ENCODE data around the gene APBA2.

APBA2 gene

DNA sequence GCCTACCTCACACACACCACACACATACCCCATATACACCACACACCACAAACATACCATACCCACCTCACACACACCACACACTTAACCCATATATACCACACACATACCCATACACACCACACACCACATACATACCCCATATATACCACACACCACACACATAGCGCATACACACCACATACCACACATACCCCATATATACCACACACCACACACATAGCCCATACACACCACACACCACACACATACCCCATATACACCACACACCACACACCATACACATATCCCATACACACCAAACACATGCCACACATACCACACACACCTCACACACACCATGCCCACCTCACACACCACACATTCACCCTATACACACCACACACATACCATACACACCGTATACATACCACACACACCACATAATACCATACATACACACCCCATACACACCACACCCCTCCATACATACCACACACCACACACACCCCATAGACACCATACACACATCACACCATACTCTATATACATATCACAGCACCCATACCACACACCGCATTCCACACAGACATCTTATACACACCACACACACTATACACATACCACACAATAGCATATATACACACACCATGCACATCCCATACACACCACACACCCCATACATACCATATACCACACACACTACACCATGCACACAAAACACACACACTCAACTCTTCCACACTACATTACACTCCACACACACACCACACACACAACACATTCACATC, 29.5 kb downstream of the APBA2 start:
- no peak overlapping the region for H3K4me3 ChIP-seq (ENCODE audit: low read depth, low read length)
- TF ChIP-seq, protein P1, sequence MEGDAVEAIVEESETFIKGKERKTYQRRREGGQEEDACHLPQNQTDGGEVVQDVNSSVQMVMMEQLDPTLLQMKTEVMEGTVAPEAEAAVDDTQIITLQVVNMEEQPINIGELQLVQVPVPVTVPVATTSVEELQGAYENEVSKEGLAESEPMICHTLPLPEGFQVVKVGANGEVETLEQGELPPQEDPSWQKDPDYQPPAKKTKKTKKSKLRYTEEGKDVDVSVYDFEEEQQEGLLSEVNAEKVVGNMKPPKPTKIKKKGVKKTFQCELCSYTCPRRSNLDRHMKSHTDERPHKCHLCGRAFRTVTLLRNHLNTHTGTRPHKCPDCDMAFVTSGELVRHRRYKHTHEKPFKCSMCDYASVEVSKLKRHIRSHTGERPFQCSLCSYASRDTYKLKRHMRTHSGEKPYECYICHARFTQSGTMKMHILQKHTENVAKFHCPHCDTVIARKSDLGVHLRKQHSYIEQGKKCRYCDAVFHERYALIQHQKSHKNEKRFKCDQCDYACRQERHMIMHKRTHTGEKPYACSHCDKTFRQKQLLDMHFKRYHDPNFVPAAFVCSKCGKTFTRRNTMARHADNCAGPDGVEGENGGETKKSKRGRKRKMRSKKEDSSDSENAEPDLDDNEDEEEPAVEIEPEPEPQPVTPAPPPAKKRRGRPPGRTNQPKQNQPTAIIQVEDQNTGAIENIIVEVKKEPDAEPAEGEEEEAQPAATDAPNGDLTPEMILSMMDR (IDR thresholded peaks at IDR 0.05; ENCODE audit: control insufficient read depth, extremely low read depth, insufficient read depth), result no peak
- no peak for DNase-seq (ENCODE audit: low read depth)

DNA sequence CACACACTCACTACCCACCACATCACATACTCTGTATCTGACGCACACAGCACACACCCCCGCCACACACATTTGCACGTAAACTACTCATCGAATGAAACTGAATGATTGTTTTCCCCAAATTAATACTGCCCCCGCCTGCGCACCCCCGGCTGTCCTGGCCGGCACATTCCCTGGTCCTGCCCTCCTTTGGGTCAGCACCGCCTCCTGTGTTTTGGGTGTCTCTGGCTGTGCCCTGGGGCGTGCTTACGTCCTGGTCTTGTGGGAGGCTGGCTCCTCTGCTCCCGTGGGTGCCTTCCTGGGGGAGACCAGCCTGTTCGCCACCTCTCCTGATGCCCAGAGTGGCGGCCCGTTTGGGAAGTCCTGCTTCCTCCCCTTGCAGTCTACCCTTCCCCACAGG, 30.2 kb downstream of the APBA2 start:
- no peak overlapping the region for H3K4me3 ChIP-seq (ENCODE audit: low read depth, low read length)
- TF ChIP-seq, protein P1 (IDR thresholded peaks at IDR 0.05; ENCODE audit: control insufficient read depth, extremely low read depth, insufficient read depth), result no peak
- no peak for DNase-seq (ENCODE audit: low read depth)

DNA sequence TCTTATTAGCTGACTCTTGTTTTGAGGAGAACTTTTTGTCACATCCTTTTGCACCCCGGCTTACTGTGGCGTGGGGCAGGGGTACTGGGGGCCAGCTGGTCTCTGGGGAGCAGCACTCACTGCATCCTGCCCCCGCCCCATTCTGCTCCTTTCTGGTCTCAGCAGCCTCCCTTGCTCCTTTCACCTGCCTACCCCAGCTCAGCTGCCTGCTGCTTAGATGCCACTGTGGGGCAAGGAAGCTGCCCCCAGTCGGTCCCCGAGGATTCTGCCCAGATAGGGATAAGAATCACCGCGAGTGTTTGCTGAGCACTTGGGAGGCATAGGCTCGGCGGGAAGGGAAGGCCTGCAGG, 32.0 kb downstream of the APBA2 start:
- DNase-seq (ENCODE audit: low read depth), result no peak

DNA sequence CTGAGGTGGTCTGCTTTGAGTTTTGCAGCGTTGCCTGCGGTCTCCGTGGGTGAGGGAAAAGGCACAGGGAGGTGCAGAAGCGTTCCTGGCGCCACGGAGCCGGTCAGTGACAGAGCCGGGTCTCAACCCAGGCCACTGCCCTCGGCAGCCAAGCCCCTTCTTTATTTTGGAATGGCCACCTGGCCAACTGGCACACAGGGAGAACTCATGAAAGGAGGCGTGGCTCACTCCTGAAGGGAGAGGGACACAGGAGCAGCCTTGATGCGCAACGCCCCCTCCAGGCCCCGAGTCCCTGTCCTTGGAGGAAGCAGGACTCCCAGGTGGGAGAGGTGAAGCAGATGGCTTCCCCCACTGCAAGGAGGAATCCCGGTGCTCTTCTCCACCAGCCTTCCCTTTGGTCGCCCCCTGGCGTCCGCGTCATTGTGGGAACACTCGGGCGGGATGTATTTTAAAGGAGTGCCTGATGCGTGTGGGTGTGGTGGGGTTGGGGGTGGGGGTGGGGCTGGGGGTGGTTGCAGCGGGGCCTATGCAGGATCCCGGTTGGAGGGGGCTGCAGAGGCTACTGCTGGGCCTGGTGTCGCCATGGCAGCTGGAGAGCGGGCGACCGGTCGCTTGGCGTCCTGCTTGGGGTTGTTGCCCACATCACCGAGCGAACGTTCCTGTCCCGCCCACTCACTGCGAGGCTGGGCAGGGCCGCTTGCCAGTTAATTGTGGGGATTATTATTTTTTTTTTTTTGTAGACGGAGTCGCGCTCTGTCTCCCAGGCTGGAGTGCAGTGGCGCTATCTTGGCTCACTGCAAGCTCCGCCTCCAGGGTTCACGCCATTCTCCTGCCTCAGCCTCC, 32.6 kb downstream of the APBA2 start:
- TF ChIP-seq, protein P1 (IDR thresholded peaks at IDR 0.05; ENCODE audit: control insufficient read depth, extremely low read depth, insufficient read depth), result no peak
- DNase-seq (ENCODE audit: low read depth), result no peak
- H3K4me3 ChIP-seq (ENCODE audit: low read depth, low read length), result no peak overlapping the region

More for the DNA sequence above, 32.0 kb downstream of the APBA2 start:
- TF ChIP-seq, protein P1 (IDR thresholded peaks at IDR 0.05; ENCODE audit: control insufficient read depth, extremely low read depth, insufficient read depth), result no peak
- no peak overlapping the region for H3K4me3 ChIP-seq (ENCODE audit: low read depth, low read length)

DNA sequence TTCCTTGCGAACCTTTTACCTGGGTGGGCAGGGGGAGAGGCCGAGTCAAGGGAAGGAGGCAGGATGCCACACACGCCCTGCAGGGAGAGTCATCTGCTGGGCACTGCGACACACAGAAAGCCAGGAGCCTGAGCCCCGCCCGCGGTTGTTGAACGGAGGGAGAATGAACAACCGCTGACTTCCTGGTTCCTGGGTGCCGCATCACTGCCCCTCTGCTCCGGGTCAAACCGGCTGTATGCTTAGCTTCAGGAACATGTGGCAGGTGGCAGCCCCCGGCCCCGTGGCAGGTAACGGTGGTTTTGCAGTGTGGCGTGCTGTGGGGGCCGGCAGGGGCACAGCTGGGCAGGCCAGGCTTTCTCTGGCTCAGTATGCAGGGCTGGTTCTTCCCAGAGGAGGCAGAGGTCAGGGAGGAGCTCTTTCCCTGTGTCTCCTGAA, 33.4 kb downstream of the APBA2 start:
- DNase-seq (ENCODE audit: low read depth), result no peak

DNA sequence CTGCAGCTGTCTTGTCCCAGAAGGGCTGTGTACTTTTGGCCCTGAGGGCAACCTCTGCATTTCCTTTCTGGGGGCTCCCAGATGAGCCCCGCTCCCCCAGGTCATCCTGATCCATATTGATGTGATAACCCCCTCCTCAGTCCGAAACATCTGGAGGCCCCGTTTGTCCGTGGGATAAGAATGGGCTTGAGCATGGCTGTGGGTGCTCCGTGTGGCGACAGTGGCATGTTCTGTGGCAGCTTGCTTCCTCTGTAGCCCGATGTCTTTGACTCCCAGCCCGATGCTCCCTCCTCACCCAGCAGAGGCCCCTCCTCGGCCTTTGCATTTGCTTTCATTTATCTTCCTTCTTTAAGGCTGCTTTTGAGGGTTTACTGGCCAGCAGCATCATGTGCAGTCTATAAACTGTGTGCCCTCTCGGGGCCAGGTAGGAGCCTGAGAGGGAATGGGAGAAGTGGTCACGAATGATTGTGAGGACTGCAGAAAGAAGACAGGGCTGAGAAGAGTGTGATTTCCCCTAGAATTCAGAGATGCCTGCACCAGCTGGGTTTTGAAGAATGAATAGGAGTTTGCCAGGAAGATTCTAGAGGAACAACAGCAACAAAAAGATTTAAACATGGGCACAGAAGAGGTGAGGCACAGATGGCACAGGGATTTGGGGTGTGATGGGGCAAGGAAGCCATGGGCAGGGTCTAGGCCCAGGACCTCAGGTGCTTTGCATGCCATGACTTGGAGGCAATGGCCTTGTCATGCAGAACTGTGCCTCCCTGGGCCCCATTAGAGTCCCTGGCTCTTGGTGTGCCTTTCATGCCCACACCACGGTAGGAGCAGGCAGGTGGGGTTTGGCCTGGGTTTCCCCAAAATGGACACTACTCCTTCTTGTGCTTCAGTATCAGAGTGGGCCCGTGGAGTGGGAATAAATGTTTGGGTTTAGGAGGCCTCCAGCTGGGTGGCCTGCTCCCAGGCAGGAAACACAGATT, 34.2 kb downstream of the APBA2 start:
- H3K4me3 ChIP-seq (ENCODE audit: low read depth, low read length), result no peak overlapping the region
- no peak for DNase-seq (ENCODE audit: low read depth)
- TF ChIP-seq, protein P1 (IDR thresholded peaks at IDR 0.05; ENCODE audit: control insufficient read depth, extremely low read depth, insufficient read depth), result no peak

More for the DNA sequence above, 33.4 kb downstream of the APBA2 start:
- TF ChIP-seq, protein P1 (IDR thresholded peaks at IDR 0.05; ENCODE audit: control insufficient read depth, extremely low read depth, insufficient read depth), result no peak
- no peak overlapping the region for H3K4me3 ChIP-seq (ENCODE audit: low read depth, low read length)
